ENCODE data around the gene PIM2.
A peak's percentile ranks its signal among the peaks of the same experiment; 100 is the strongest.

The PIM2 gene

DNA sequence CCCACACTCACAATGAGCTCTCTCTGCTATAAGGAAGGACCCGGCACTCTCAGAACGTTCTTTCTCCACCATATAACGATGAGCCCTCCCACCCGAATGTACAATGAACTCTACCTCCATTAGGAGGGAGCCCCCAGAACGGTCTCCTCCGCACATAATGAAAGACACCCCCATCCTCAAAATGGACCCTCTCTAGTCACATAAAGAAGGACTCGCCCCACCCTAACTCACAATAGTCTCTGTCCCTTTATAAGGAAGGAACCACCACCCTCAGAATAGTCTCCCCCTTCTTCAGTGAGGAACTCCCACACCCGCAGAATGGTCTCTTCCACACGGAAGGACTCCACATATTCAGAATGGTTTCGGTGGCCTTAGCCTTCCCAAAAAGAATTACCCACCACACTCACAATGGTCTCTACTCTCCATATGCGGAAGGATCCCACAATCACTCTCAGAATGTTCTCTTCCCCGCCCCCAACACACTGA, 7.9 kb downstream of the PIM2 start:
- H3K27ac Mint-ChIP-seq (ENCODE audit: low read depth) = peak overlapping the region; percentile 98
- no peaks in the 10 kb centered on the region for H3K27me3 Mint-ChIP-seq
- H3K9me3 Mint-ChIP-seq = no peaks in the 10 kb centered on the region
- ATAC-seq (replicated peaks; ENCODE audit: extremely low read depth, poor library complexity, severe bottlenecking) = peak; percentile 29
- peaks cover 22% of the 10 kb centered on the region for H3K4me1 Mint-ChIP-seq
- no peak for DNase-seq (ENCODE audit: low spot score in 2 of 2)
- peak overlapping the region; percentile 96 for H3K4me3 Mint-ChIP-seq
- H3K36me3 Mint-ChIP-seq (ENCODE audit: insufficient read depth) = peaks cover 57% of the 10 kb centered on the region

DNA sequence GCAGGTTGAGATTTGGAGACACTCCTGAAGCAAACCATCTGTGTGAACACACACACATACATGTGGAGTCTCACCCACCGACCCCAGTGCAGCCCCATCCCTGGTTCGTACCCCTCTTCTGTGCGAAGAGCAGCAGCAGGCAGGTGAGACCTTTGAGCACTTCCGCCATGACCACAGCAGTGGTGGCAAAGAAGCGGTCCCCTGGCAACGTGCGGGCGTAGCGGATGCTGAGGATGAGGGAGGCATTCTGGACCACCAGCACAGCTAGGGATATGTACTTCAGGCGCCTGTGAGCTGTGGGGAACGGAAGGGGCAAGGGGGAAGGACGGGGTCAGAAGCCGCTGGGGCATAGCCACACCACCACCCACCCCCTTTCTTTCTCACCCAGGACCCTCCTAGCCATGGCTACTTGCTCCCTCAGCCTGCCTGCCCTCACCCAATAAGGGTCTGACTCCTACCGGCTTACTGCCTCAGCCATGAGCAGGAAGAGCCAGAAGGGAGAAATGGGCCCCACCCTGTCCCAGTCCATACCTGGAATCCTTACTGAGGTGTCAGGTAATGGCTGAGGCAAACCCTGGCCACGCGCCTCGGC, 9.0 kb downstream of the PIM2 start:
- H3K27ac Mint-ChIP-seq (ENCODE audit: low read depth) = peak overlapping the region; percentile 98
- no peak for ATAC-seq (replicated peaks; ENCODE audit: extremely low read depth, poor library complexity, severe bottlenecking)
- DNase-seq (ENCODE audit: low spot score in 2 of 2) = no peak
- no peaks in the 10 kb centered on the region for H3K9me3 Mint-ChIP-seq
- no peak overlapping the region for H3K4me3 Mint-ChIP-seq
- peaks cover 50% of the 10 kb centered on the region for H3K36me3 Mint-ChIP-seq (ENCODE audit: insufficient read depth)
- peaks cover 22% of the 10 kb centered on the region for H3K4me1 Mint-ChIP-seq
- H3K27me3 Mint-ChIP-seq = no peaks in the 10 kb centered on the region

DNA sequence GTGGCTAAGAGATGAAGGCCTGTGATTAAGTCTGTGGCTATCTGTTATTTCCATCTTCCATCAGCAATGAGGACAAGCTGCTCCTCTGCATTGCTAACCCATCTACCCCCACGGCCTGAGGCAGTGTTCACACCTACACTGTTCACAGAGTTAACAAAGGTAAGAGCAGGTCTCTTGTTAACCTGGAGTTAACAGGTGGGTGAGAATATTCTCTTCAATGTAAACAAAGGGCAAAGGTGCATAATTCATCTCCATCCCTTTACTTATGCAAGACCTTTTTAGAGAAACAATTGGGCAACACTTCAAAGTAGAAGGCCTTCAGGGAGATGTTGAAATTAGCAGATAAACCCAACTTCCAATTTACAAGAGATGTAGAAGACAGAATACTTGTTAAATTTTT, 10.2 kb downstream of the PIM2 start:
- Mint-ChIP-seq H3K4me3 (no peak overlapping the region), H3K36me3 (ENCODE audit: insufficient read depth) (peaks cover 40% of the 10 kb centered on the region), H3K4me1 (peaks cover 22% of the 10 kb centered on the region), H3K27me3 (no peaks in the 10 kb centered on the region), H3K27ac (ENCODE audit: low read depth) (no peak overlapping the region), H3K9me3 (no peaks in the 10 kb centered on the region)
- ATAC-seq (replicated peaks; ENCODE audit: extremely low read depth, poor library complexity, severe bottlenecking) = no peak
- DNase-seq (ENCODE audit: low spot score in 2 of 2) = no peak

DNA sequence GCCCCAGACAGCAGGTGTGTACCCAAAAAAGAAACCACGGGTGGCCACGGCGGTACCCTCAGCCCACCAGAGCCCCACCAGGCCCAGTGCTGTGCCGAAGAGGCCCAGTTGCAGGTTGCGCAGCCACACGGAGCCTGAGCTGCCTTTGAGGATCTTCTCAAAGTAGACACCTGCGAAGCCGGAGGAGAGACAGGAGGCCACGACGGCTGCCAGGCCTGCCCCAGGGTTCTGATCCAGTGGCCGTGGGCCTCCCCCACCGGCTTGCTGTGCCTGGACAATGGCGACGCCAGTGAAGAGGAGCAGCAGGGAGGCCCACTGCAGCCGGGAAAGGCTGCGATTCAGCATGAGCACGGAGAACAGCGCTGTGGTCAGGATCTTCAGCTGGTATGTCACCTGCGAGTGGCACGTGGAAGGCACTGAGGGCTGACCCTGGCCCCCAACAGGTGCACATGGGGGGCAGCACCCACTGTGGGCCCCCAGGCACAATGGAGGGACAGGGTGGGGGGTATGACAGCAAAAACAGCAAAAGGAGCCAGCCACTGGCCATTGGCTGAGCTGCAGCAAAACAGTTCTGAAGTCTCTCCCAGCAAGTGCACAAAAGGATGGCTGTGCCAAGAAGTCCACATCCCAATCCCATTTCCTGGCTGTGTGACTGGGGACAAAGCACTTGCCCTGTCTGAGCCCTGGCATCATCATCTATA, 13.6 kb downstream of the PIM2 start:
- Mint-ChIP-seq H3K9me3 (no peaks in the 10 kb centered on the region), H3K27ac (ENCODE audit: low read depth) (no peak overlapping the region), H3K36me3 (ENCODE audit: insufficient read depth) (peaks cover 32% of the 10 kb centered on the region), H3K27me3 (no peaks in the 10 kb centered on the region), H3K4me3 (no peak overlapping the region), H3K4me1 (no peaks in the 10 kb centered on the region)
- ATAC-seq (replicated peaks; ENCODE audit: extremely low read depth, poor library complexity, severe bottlenecking) (no peak), DNase-seq (ENCODE audit: low spot score in 2 of 2) (no peak)

DNA sequence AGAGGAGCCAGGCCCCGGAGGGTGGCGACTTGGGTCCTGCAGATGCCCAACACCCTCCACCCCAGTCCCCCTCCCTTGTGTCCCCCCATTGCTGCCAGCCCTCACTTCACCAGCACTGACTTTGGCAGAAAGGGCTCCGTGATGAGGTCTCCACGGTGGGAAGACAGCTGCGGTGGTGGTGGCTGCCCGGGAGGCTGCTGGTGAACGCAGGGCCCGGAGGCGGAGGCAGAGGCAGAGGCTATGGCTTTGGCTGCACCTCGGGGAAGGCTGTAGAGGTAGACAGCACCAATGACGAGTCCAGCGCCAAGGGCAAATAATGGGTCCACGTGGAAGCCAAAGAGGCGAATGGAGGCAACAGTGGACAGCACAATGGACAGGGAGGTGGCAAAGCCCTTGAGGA, 14.2 kb downstream of the PIM2 start:
- DNase-seq (ENCODE audit: low spot score in 2 of 2) = no peak
- no peaks in the 10 kb centered on the region for H3K4me1 Mint-ChIP-seq
- H3K4me3 Mint-ChIP-seq = no peak overlapping the region
- no peaks in the 10 kb centered on the region for H3K27me3 Mint-ChIP-seq
- H3K27ac Mint-ChIP-seq (ENCODE audit: low read depth) = no peak overlapping the region
- no peaks in the 10 kb centered on the region for H3K9me3 Mint-ChIP-seq
- ATAC-seq (replicated peaks; ENCODE audit: extremely low read depth, poor library complexity, severe bottlenecking) = no peak
- peaks cover 32% of the 10 kb centered on the region for H3K36me3 Mint-ChIP-seq (ENCODE audit: insufficient read depth)

DNA sequence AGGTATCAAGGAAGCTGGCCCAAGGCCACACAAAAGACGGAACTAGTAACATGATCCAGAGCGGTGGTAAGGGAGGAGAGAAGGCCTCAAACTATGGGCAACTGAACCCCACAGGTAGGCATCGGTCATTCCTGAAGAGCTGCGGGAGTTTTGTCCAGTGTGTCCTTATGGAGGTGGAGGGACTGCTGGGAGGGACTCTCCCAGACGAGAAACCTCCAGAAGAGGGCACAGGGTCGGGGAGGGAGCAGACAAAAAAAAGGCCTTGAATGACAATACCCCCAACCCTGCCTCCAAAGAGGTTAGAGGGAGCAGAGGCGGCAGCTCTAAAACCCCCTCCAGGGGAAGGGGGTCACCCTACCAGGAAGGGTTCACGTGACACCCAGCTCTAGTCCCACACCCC, 14.6 kb downstream of the PIM2 start:
- Mint-ChIP-seq H3K36me3 (ENCODE audit: insufficient read depth) (peaks cover 32% of the 10 kb centered on the region), H3K27ac (ENCODE audit: low read depth) (peak overlapping the region; percentile 41), H3K4me3 (no peak overlapping the region), H3K27me3 (no peaks in the 10 kb centered on the region), H3K9me3 (no peaks in the 10 kb centered on the region), H3K4me1 (no peaks in the 10 kb centered on the region)
- ATAC-seq (replicated peaks; ENCODE audit: extremely low read depth, poor library complexity, severe bottlenecking) = no peak
- no peak for DNase-seq (ENCODE audit: low spot score in 2 of 2)

DNA sequence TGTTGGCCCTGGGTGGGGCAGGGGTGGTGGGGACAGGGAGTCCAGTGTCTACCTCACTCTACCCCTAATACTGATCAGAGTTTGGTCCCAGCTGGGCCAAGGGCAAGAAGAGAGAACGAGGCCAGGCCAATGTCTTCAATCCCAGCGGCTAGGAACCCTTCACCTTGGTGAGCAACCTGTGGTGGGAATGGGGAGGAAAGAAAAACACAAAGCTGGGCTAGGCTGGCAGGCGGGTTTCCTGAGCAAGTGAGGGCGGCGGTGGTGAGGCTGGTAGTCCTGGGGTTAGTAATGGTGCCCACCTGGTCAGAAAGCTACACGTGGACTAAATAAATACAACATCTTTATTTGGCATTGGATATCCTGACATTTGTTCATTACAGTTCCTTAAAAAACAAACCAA, 15.5 kb downstream of the PIM2 start:
- Mint-ChIP-seq H3K9me3 (no peaks in the 10 kb centered on the region), H3K27me3 (no peaks in the 10 kb centered on the region), H3K27ac (ENCODE audit: low read depth) (peak overlapping the region; percentile 41), H3K36me3 (ENCODE audit: insufficient read depth) (peaks cover 32% of the 10 kb centered on the region), H3K4me3 (no peak overlapping the region), H3K4me1 (peaks cover 3% of the 10 kb centered on the region)
- no peak for DNase-seq (ENCODE audit: low spot score in 2 of 2)
- ATAC-seq (replicated peaks; ENCODE audit: extremely low read depth, poor library complexity, severe bottlenecking) = no peak

DNA sequence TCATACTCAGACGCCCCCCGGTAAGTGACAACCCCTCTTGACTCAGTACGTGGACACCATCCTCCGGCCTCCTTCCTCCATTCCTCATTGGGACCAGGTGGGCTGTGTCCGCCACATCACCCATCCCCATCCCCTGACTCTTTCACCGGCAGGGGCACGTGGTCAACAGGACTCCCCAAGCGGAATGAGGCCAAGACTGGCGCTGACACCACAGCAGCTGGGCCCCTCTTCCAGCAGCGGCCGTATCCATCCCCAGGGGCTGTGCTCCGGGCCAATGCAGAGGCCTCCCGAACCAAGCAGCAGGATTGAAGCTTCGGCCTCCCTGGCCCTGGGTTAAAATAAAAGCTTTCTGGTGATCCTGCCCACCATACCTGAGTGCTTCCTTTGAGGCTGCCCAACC, 16.0 kb downstream of the PIM2 start:
- no peak overlapping the region for H3K4me3 Mint-ChIP-seq
- no peaks in the 10 kb centered on the region for H3K9me3 Mint-ChIP-seq
- H3K27me3 Mint-ChIP-seq = no peaks in the 10 kb centered on the region
- peaks cover 32% of the 10 kb centered on the region for H3K36me3 Mint-ChIP-seq (ENCODE audit: insufficient read depth)
- no peak for DNase-seq (ENCODE audit: low spot score in 2 of 2)
- H3K27ac Mint-ChIP-seq (ENCODE audit: low read depth) = no peak overlapping the region
- H3K4me1 Mint-ChIP-seq = peaks cover 7% of the 10 kb centered on the region
- ATAC-seq (replicated peaks; ENCODE audit: extremely low read depth, poor library complexity, severe bottlenecking) = no peak

DNA sequence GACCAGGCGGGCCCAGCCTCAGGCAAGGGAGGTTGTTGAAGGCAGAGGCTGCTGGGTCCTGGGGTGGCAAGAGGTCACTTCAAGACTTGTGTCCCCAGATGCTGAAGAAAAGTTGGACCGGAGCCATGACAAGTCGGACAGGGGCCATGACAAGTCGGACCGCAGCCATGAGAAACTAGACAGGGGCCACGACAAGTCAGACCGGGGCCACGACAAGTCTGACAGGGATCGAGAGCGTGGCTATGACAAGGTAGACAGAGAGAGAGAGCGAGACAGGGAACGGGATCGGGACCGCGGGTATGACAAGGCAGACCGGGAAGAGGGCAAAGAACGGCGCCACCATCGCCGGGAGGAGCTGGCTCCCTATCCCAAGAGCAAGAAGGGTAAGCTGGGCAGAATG, 16.7 kb downstream of the PIM2 start:
- no peaks in the 10 kb centered on the region for H3K27me3 Mint-ChIP-seq
- H3K36me3 Mint-ChIP-seq (ENCODE audit: insufficient read depth) = peaks cover 36% of the 10 kb centered on the region
- H3K4me3 Mint-ChIP-seq = no peak overlapping the region
- H3K27ac Mint-ChIP-seq (ENCODE audit: low read depth) = no peak overlapping the region
- no peaks in the 10 kb centered on the region for H3K9me3 Mint-ChIP-seq
- no peak for ATAC-seq (replicated peaks; ENCODE audit: extremely low read depth, poor library complexity, severe bottlenecking)
- no peak for DNase-seq (ENCODE audit: low spot score in 2 of 2)
- H3K4me1 Mint-ChIP-seq = peaks cover 7% of the 10 kb centered on the region

DNA sequence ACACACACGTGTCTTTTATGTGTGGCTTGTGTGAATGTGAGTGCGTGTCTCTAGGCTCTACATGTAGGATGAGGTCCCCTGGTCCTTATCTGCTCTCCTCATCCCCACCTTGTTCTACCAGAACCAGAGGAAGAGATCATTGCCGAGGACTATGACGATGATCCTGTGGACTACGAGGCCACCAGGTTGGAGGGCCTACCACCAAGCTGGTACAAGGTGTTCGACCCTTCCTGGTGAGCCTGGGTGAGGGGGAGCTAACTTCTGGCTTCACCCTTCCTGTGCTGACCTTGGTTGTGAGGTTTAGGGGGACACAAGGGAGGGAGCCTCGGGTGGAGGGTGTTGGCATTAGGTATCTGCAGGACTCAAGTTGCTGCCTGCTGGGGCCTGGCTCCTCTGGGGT, 17.8 kb downstream of the PIM2 start:
- ATAC-seq (replicated peaks; ENCODE audit: extremely low read depth, poor library complexity, severe bottlenecking) (no peak), DNase-seq (ENCODE audit: low spot score in 2 of 2) (no peak)
- Mint-ChIP-seq H3K27me3 (no peaks in the 10 kb centered on the region), H3K9me3 (no peaks in the 10 kb centered on the region), H3K27ac (ENCODE audit: low read depth) (no peak overlapping the region), H3K36me3 (ENCODE audit: insufficient read depth) (peaks cover 34% of the 10 kb centered on the region), H3K4me1 (peaks cover 7% of the 10 kb centered on the region), H3K4me3 (no peak overlapping the region)

DNA sequence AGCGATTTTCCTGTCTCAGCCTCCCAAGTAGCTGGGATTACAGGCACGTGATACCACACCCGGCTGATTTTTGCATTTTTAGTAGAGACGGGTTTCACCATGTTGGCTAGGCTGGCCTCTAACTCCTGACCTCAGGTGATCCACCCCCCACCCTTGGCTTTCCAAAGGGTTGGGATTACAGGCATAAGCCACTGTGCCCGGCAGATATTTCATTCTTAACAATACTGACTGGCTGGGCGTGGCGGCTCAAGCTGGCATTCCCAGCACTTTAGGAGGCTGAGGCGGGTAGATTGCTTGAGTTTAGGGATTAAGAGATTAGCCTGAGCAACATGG, 19.8 kb downstream of the PIM2 start:
- no peak overlapping the region for H3K4me3 Mint-ChIP-seq
- H3K27me3 Mint-ChIP-seq = no peaks in the 10 kb centered on the region

DNA sequence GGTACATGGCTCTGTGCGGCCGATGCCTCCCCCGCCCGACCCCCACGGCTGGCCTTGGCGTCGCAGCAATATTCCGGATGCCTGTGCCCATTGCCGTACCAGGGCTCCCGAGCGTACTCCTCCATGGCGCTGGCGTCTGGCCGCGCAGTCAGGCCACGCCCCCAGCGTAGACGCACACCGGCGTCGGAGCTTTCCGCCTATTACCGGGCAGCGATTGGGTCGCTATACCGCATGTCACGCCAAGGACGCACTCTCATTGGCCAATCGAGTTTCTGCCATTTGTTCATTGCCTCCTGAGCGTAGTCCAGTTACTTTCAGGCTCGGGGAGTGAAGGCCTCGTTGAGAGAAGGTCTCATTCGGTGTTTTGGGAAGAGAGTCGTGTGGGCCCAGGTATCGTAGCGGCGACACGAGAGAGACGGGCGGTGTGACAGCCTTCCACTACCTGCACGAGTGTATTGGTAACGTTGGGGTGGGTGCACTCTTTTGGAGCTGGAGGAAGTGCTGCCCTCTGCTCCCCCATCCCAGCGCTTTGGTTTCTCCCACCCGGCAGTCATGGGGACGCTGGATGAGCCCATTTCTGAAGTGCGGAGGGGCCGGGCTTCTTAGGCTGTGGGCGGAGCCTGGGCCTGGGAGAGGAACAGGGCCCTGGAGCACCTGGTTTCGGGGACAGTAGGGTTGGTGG, 21.1 kb downstream of the PIM2 start, which contains the start of the genes PQBP1 and TIMM17B:
Gene PQBP1, plus strand, starts transcription at position 306 of the 682 bp plus-strand sequence. CDS start 580 bp downstream, outside the sequence.
Gene TIMM17B, minus strand, starts transcription at position 144 of the 682 bp plus-strand sequence. Its CDS starts 19 bp downstream, at position 125.
- H3K9me3 Mint-ChIP-seq = no peaks in the 10 kb centered on the region
- H3K4me3 Mint-ChIP-seq = peak within 1 kb of the TSS; percentile 78
- peaks cover 30% of the 10 kb centered on the region for H3K36me3 Mint-ChIP-seq (ENCODE audit: insufficient read depth)
- peak; percentile 69 to 87 for DNase-seq (ENCODE audit: low spot score in 2 of 2)
- peak; percentile 87 for ATAC-seq (replicated peaks; ENCODE audit: extremely low read depth, poor library complexity, severe bottlenecking)
- H3K27ac Mint-ChIP-seq (ENCODE audit: low read depth) = peak within 1 kb of the TSS; percentile 81
- H3K4me1 Mint-ChIP-seq = peaks cover 13% of the 10 kb centered on the region
- H3K27me3 Mint-ChIP-seq = no peaks in the 10 kb centered on the region

More for the DNA sequence above, 19.8 kb downstream of the PIM2 start:
- Mint-ChIP-seq H3K36me3 (ENCODE audit: insufficient read depth) (peaks cover 32% of the 10 kb centered on the region), H3K4me1 (peaks cover 13% of the 10 kb centered on the region), H3K27ac (ENCODE audit: low read depth) (no peak overlapping the region), H3K9me3 (no peaks in the 10 kb centered on the region)
- ATAC-seq (replicated peaks; ENCODE audit: extremely low read depth, poor library complexity, severe bottlenecking) (no peak), DNase-seq (ENCODE audit: low spot score in 2 of 2) (no peak)

All from central memory CD8-positive, alpha-beta T cell (primary cell).